ENCODE data around the gene CTSH. TPM values are rescaled to one million over a fixed set of nuclear protein-coding genes. Genes with fewer than 3 reads are reported as not detected.
A peak's percentile ranks its signal among the peaks of the same experiment; 100 is the strongest.

Gene CTSH
- polyA plus RNA-seq, 2 donors, result 43.6 to 76.9 TPM

DNA sequence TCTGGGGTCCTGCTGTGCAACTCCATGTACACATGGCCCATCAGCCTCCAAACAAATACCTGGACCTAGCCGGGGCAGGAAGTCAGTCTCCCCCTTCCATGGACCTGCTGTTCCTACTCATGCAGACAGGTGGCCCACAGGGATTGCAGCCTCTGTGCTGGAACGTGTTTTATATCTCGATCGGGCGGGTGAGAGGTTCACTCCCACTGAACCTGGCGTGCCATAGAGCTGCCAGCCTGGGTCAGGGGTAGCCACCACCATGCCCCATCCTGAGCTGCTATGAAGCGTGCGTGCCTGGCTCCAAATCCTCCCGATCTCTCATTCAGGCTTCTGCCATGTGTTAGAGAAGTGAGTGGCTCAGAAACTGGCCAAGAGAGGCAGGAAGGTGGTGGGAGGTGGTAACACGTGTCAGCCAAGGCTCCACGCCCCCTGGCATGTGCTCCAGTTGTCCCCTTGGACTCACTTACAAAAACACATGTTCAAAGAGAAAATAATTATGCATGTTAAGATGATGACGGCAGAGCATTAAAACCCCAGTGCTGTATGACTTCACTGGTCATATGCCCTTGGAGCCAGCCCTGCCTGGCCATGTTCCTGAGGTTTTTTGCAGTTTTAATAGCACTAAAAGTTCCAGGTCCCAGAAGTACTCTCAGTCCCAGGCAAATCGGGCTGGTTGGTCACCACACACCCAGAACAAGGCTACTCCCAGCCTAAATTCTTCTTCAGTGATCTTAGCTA lies 30.6 kb downstream of the CTSH start:
- Histone ChIP-seq H3K27ac (ENCODE audit: low read depth in 2 of 2, low read length in 1 of 2) (peak overlapping the region in 1 of 2 donors; percentile 14), H3K36me3 (ENCODE audit: control insufficient read depth in 2 of 2, insufficient read depth in 2 of 2, low read length in 1 of 2) (peaks cover 3 to 6% of the 10 kb centered on the region in 2 donors), H3K4me1 (ENCODE audit: control insufficient read depth in 2 of 2, insufficient read depth in 2 of 2, low read length in 1 of 2) (peaks cover 0 to 4% of the 10 kb centered on the region in 2 donors), H3K4me3 (ENCODE audit: low read depth in 1 of 2, low read length in 2 of 2) (no peak overlapping the region), H3K27me3 (ENCODE audit: control insufficient read depth in 1 of 2, insufficient read depth in 2 of 2, low read length in 2 of 2) (no peaks in the 10 kb centered on the region), H3K9me3 (ENCODE audit: control insufficient read depth in 2 of 2, insufficient read depth in 1 of 2, low read depth in 1 of 2, low read length in 1 of 2) (no peaks in the 10 kb centered on the region)
- 49 to 53% methylated on average over 13 of the region's 13 CpGs for WGBS, 2 donors

DNA sequence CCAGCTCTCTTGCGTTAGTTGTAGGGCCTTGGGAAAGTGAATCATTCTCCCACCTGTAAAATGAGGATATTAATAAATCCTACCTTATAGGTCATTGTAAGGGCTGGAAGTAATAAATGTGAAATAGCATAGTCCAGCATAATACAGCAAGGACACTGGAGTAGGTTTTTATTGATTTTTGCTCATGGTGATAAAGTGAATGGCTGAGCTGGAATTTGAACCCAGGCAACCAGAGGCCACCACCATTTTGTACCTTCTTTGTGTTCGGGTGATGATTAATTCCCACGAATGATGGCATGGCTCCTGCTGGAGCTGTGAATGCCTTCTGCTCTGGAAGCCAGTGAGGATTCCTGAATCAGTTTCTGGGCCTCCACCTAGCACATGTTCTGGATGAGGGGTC lies 31.8 kb downstream of the CTSH start:
- H3K9me3 ChIP-seq (ENCODE audit: control insufficient read depth in 2 of 2, insufficient read depth in 1 of 2, low read depth in 1 of 2, low read length in 1 of 2), result no peaks in the 10 kb centered on the region
- H3K4me3 ChIP-seq (ENCODE audit: low read depth in 1 of 2, low read length in 2 of 2), result no peak overlapping the region
- no peaks in the 10 kb centered on the region for H3K27me3 ChIP-seq (ENCODE audit: control insufficient read depth in 1 of 2, insufficient read depth in 2 of 2, low read length in 2 of 2)
- H3K4me1 ChIP-seq (ENCODE audit: control insufficient read depth in 2 of 2, insufficient read depth in 2 of 2, low read length in 1 of 2), result peaks cover 0 to 4% of the 10 kb centered on the region in 2 donors
- H3K27ac ChIP-seq (ENCODE audit: low read depth in 2 of 2, low read length in 1 of 2), result no peak overlapping the region
- peaks cover 3 to 6% of the 10 kb centered on the region in 2 donors for H3K36me3 ChIP-seq (ENCODE audit: control insufficient read depth in 2 of 2, insufficient read depth in 2 of 2, low read length in 1 of 2)
- 83 to 88% methylated on average over 3 of the region's 3 CpGs for WGBS, 2 donors

DNA sequence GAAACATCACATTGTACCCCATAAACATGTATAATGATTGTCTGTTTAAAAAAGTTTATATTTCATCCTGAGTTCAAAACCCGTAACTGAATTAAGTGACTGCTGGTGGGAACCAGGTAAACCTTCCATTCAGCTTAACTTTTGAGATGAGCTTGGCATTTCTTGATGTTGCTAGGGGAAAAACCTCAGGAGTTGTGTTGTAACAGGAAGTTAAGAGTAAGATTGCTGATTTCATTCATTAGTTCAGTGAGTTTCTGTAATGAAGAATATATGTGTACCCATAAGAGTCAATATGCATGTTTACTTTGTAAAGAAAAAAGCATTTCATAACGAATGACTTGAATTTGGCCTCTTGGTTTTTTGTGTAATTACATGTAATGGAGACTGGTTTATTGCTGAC lies 32.5 kb downstream of the CTSH start:
- H3K27ac ChIP-seq (ENCODE audit: low read depth in 2 of 2, low read length in 1 of 2), result no peak overlapping the region
- H3K9me3 ChIP-seq (ENCODE audit: control insufficient read depth in 2 of 2, insufficient read depth in 1 of 2, low read depth in 1 of 2, low read length in 1 of 2), result no peaks in the 10 kb centered on the region
- WGBS, 2 donors, result 85 to 86% methylated on average over 2 of the region's 2 CpGs
- no peaks in the 10 kb centered on the region for H3K27me3 ChIP-seq (ENCODE audit: control insufficient read depth in 1 of 2, insufficient read depth in 2 of 2, low read length in 2 of 2)
- peaks cover 0 to 6% of the 10 kb centered on the region in 2 donors for H3K36me3 ChIP-seq (ENCODE audit: control insufficient read depth in 2 of 2, insufficient read depth in 2 of 2, low read length in 1 of 2)
- H3K4me3 ChIP-seq (ENCODE audit: low read depth in 1 of 2, low read length in 2 of 2), result no peak overlapping the region
- H3K4me1 ChIP-seq (ENCODE audit: control insufficient read depth in 2 of 2, insufficient read depth in 2 of 2, low read length in 1 of 2), result peaks cover 0 to 4% of the 10 kb centered on the region in 2 donors

DNA sequence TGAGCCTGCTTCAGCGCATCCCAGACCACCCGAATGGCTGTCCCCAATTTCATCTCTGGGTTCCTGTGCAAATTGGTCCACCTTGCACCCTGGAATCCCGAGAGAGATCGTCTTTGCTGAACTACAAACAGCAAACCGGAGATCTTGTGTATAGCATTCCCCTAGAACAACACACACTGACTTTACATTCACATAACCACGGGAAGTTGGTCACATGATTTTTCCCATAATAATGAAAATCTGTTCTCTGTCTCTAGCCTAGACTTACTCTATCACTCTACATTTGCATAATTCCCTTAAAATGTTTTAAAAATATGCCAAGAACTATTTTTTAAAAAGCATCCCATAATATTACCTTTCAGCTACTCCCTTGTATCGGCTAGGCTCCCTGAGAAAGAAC lies 34.6 kb downstream of the CTSH start:
- peaks cover 0 to 3% of the 10 kb centered on the region in 2 donors for H3K4me1 ChIP-seq (ENCODE audit: control insufficient read depth in 2 of 2, insufficient read depth in 2 of 2, low read length in 1 of 2)
- 82 to 83% methylated on average over 7 of the region's 7 CpGs for WGBS, 2 donors
- H3K9me3 ChIP-seq (ENCODE audit: control insufficient read depth in 2 of 2, insufficient read depth in 1 of 2, low read depth in 1 of 2, low read length in 1 of 2), result no peaks in the 10 kb centered on the region

DNA sequence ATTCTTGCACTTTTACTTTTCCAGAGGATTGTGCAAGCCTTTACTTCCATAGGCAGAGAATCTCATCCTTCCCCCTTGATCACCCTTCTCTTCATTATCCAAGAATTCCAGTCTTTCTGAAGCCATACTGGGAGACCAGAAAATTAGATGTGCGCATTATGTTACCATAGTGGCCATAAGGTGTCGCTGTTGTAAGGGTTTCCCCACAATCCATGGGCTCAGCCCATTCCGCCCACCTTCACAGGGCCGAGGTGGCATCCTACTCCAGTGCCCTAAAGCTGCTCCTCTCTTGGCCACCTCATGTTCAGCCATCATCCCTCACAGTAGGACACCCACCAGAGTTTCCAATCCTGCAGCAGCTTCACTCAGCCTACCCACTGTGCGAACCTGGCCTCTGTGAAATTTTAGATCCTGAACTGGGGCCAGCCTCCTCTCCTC lies 35.0 kb downstream of the CTSH start:
- 55 to 56% methylated on average over 5 of the region's 5 CpGs for WGBS, 2 donors
- H3K27me3 ChIP-seq (ENCODE audit: control insufficient read depth in 1 of 2, insufficient read depth in 2 of 2, low read length in 2 of 2), result no peaks in the 10 kb centered on the region
- peaks cover 8 to 9% of the 10 kb centered on the region in 2 donors for H3K36me3 ChIP-seq (ENCODE audit: control insufficient read depth in 2 of 2, insufficient read depth in 2 of 2, low read length in 1 of 2)
- no peaks in the 10 kb centered on the region for H3K4me1 ChIP-seq (ENCODE audit: control insufficient read depth in 2 of 2, insufficient read depth in 2 of 2, low read length in 1 of 2)
- no peak overlapping the region for H3K4me3 ChIP-seq (ENCODE audit: low read depth in 1 of 2, low read length in 2 of 2)
- H3K27ac ChIP-seq (ENCODE audit: low read depth in 2 of 2, low read length in 1 of 2), result peak overlapping the region in 1 of 2 donors; percentile 1
- no peaks in the 10 kb centered on the region for H3K9me3 ChIP-seq (ENCODE audit: control insufficient read depth in 2 of 2, insufficient read depth in 1 of 2, low read depth in 1 of 2, low read length in 1 of 2)

More for the DNA sequence above, 34.6 kb downstream of the CTSH start:
- Histone ChIP-seq H3K27me3 (ENCODE audit: control insufficient read depth in 1 of 2, insufficient read depth in 2 of 2, low read length in 2 of 2) (no peaks in the 10 kb centered on the region), H3K36me3 (ENCODE audit: control insufficient read depth in 2 of 2, insufficient read depth in 2 of 2, low read length in 1 of 2) (peaks cover 8 to 9% of the 10 kb centered on the region in 2 donors), H3K4me3 (ENCODE audit: low read depth in 1 of 2, low read length in 2 of 2) (no peak overlapping the region), H3K27ac (ENCODE audit: low read depth in 2 of 2, low read length in 1 of 2) (no peak overlapping the region)

DNA sequence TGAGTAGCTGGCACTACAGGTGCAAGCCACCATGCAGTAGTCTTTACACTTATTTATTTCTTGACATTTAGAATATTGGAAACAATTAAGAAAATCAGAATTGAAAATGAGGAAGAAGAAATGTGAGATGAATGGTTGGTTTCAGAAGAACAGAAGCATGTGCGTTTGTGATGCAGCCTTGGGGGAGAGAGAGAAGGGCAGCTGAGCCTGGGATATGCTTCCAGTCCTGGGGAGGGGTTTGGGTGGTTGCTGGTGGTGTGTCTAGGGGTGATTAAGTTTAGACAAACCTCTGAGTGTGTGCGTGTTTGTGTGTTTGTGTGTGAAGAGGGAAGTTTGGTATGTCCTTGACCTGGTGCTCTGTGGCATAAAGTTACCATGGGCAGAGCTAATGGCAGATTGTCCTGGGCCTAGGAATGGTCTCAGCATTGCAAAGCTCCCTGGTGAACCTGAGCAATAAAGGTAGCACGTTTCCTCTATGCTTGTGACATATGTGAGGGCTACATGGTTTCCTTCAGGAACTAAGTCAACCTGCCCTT lies 35.6 kb downstream of the CTSH start:
- Histone ChIP-seq H3K4me3 (ENCODE audit: low read depth in 1 of 2, low read length in 2 of 2) (no peak overlapping the region), H3K9me3 (ENCODE audit: control insufficient read depth in 2 of 2, insufficient read depth in 1 of 2, low read depth in 1 of 2, low read length in 1 of 2) (no peaks in the 10 kb centered on the region), H3K27ac (ENCODE audit: low read depth in 2 of 2, low read length in 1 of 2) (no peak overlapping the region), H3K27me3 (ENCODE audit: control insufficient read depth in 1 of 2, insufficient read depth in 2 of 2, low read length in 2 of 2) (no peaks in the 10 kb centered on the region), H3K36me3 (ENCODE audit: control insufficient read depth in 2 of 2, insufficient read depth in 2 of 2, low read length in 1 of 2) (peaks cover 9 to 12% of the 10 kb centered on the region in 2 donors), H3K4me1 (ENCODE audit: control insufficient read depth in 2 of 2, insufficient read depth in 2 of 2, low read length in 1 of 2) (no peaks in the 10 kb centered on the region)
- WGBS, 2 donors, result 59 to 65% methylated on average over 3 of the region's 3 CpGs

DNA sequence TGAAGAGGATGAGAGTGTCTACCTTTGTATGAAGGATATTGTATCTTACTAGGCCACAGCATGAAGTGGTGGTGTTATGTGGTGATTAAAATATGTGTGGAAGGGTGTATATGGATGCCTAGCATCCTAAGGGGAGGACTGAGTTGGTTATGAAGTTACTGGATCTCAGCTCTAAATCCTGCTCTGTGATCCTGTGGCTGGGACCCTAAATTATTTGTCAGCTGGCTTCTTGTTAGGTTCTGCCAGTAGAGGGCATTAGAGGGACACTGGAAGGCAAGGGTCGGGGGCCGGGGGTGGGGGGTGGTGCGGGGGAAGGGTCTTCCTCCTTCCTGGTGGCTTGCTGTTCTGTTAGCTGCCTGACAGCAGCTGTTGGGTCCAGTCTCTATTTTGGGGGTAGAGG lies 37.3 kb downstream of the CTSH start:
- H3K27me3 ChIP-seq (ENCODE audit: control insufficient read depth in 1 of 2, insufficient read depth in 2 of 2, low read length in 2 of 2), result no peaks in the 10 kb centered on the region
- no peak overlapping the region for H3K27ac ChIP-seq (ENCODE audit: low read depth in 2 of 2, low read length in 1 of 2)
- WGBS, 2 donors, result 46 to 52% methylated on average over 3 of the region's 3 CpGs
- no peaks in the 10 kb centered on the region for H3K4me1 ChIP-seq (ENCODE audit: control insufficient read depth in 2 of 2, insufficient read depth in 2 of 2, low read length in 1 of 2)
- peaks cover 8 to 9% of the 10 kb centered on the region in 2 donors for H3K36me3 ChIP-seq (ENCODE audit: control insufficient read depth in 2 of 2, insufficient read depth in 2 of 2, low read length in 1 of 2)
- H3K4me3 ChIP-seq (ENCODE audit: low read depth in 1 of 2, low read length in 2 of 2), result no peak overlapping the region
- H3K9me3 ChIP-seq (ENCODE audit: control insufficient read depth in 2 of 2, insufficient read depth in 1 of 2, low read depth in 1 of 2, low read length in 1 of 2), result no peaks in the 10 kb centered on the region

DNA sequence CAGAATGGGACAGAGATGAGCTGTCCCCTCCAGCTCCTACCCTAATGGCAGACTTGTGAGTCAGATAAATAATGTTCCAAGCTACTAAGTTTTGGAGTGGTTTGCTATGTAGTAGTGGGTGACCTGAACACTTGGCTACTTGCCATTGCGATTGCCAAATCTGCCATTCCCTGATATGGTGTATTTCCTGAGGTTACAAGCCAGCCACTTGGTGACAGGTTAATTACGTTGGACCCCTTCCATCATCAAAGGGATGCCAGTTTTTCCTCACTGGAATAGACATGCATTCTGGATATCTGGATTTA lies 38.6 kb downstream of the CTSH start:
- Histone ChIP-seq H3K27me3 (ENCODE audit: control insufficient read depth in 1 of 2, insufficient read depth in 2 of 2, low read length in 2 of 2) (no peaks in the 10 kb centered on the region), H3K36me3 (ENCODE audit: control insufficient read depth in 2 of 2, insufficient read depth in 2 of 2, low read length in 1 of 2) (peaks cover 6 to 9% of the 10 kb centered on the region in 2 donors), H3K27ac (ENCODE audit: low read depth in 2 of 2, low read length in 1 of 2) (no peak overlapping the region), H3K4me3 (ENCODE audit: low read depth in 1 of 2, low read length in 2 of 2) (no peak overlapping the region), H3K9me3 (ENCODE audit: control insufficient read depth in 2 of 2, insufficient read depth in 1 of 2, low read depth in 1 of 2, low read length in 1 of 2) (no peaks in the 10 kb centered on the region), H3K4me1 (ENCODE audit: control insufficient read depth in 2 of 2, insufficient read depth in 2 of 2, low read length in 1 of 2) (no peaks in the 10 kb centered on the region)
- 65 to 67% methylated on average over 2 of the region's 2 CpGs for WGBS, 2 donors

DNA sequence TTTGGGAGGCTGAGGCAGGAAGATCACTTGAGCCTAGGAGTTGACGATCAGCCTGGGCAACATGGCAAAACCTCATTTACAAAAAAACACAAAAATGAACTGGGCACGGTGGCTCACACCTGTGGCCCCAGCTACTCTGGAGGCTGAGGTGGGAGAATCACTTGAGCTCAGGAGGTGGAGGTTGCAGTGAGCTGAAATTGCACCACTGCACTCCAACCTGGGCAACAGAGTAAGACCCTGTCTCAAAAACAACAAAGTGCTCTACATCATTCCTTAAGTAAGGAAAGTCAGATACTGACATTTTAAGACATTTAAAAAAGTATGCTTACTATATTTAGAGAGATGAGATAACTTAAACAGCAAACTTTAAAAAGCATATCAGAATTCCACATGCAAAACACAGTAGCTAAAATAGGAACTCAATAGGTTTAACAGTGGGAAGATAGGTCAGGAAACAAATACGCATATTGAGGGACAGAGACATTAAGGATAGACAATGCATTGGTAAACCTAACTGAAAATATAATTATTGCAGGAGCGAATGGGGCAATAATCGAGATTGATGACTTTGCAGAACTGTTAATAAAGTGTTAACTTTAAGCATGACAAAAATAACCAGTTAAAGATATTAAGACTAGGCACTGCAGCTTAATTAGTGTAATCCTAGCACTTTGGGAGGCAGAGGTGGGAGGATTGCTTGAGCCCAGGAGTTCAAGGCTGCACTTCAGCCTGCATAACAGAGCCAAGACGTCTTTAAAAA lies 40.1 kb downstream of the CTSH start:
- H3K4me1 ChIP-seq (ENCODE audit: control insufficient read depth in 2 of 2, insufficient read depth in 2 of 2, low read length in 1 of 2), result no peaks in the 10 kb centered on the region
- no peak overlapping the region for H3K4me3 ChIP-seq (ENCODE audit: low read depth in 1 of 2, low read length in 2 of 2)
- WGBS, 2 donors, result 84 to 89% methylated on average over 6 of the region's 6 CpGs
- no peak overlapping the region for H3K27ac ChIP-seq (ENCODE audit: low read depth in 2 of 2, low read length in 1 of 2)
- no peaks in the 10 kb centered on the region for H3K27me3 ChIP-seq (ENCODE audit: control insufficient read depth in 1 of 2, insufficient read depth in 2 of 2, low read length in 2 of 2)
- peaks cover 6 to 9% of the 10 kb centered on the region in 2 donors for H3K36me3 ChIP-seq (ENCODE audit: control insufficient read depth in 2 of 2, insufficient read depth in 2 of 2, low read length in 1 of 2)
- H3K9me3 ChIP-seq (ENCODE audit: control insufficient read depth in 2 of 2, insufficient read depth in 1 of 2, low read depth in 1 of 2, low read length in 1 of 2), result no peaks in the 10 kb centered on the region
